Smooth muscle cell (in vitro differentiated cells): ENCODE measurements around the gene KCNIP3. TPM values are rescaled to one million over a fixed set of nuclear protein-coding genes. Genes with fewer than 3 reads are reported as not detected.

ENCODE experiments used
- DNase-seq: peaks from one replicate; lab custom pipeline; 2025; ENCODE audit not compliant: unreplicated experiment; lab: John Stamatoyannopoulos, UW
- H2AFZ ChIP-seq: fragments of 200-600 bp; sonication (generic); 2 replicates; pipeline ENCODE4 v1.6.0; 2016; ENCODE audit warnings: antibody characterized with exemption, low read depth, mild to moderate bottlenecking
- H3F3A ChIP-seq: fragments of 200-600 bp; sonication (generic); 2 replicates; pipeline ENCODE4 v1.6.0; 2017; ENCODE audit warnings: antibody characterized with exemption, low read depth
- H3K27ac ChIP-seq: fragments of 200-600 bp; sonication (generic); 2 replicates; pipeline ENCODE4 v1.5.1; 2016; ENCODE audit warnings: low read depth, mild to moderate bottlenecking
- H3K27me3 ChIP-seq: fragments of 200-600 bp; sonication (generic); 2 replicates; pipeline ENCODE4 v1.6.1; 2016; ENCODE audit warnings: low read depth, mild to moderate bottlenecking
- H3K36me3 ChIP-seq: fragments of 200-600 bp; sonication (generic); 2 replicates; pipeline ENCODE4 v1.5.1; 2016; ENCODE audit warnings: low read depth
- H3K4me1 ChIP-seq: fragments of 200-600 bp; sonication (generic); 2 replicates; pipeline ENCODE4 v1.5.1; 2016; ENCODE audit warnings: low read depth
- H3K4me2 ChIP-seq: fragments of 200-600 bp; sonication (generic); 2 replicates; pipeline ENCODE4 v1.6.0; 2016; ENCODE audit warnings: mild to moderate bottlenecking
- H3K4me3 ChIP-seq: fragments of 200-600 bp; sonication (generic); 2 replicates; pipeline ENCODE4 v1.5.1; 2016; ENCODE audit warnings: mild to moderate bottlenecking
- H3K79me2 ChIP-seq: fragments of 200-600 bp; sonication (generic); 2 replicates; pipeline ENCODE4 v1.6.0; 2016; ENCODE audit warnings: low read depth, mild to moderate bottlenecking
- H3K9ac ChIP-seq: fragments of 200-600 bp; sonication (generic); 2 replicates; pipeline ENCODE4 v1.6.0; 2016; ENCODE audit warnings: low read depth
- H3K9me3 ChIP-seq: fragments of 200-600 bp; sonication (generic); replicated peaks from 2 replicates; pipeline ENCODE4 v1.5.1; 2016; ENCODE audit warnings: low read depth
- H4K20me1 ChIP-seq: fragments of 200-600 bp; sonication (generic); 2 replicates; pipeline ENCODE4 v1.6.0; 2016; ENCODE audit warnings: low read depth
- WGBS: methylation state at CpG from one replicate; pipeline ENCODE4 v1.1.7; 2016; ENCODE audit warnings: low lambda C conversion rate; 5-methylcytosine and 5-hydroxymethylcytosine counted together
- polyA plus RNA-seq: library from polyadenylated mRNA; unstranded; fragments of >200 nt; fragmentation: Nextera tagmentation; extraction: Ambion mirVana; gene quantifications from 2 replicates; pipeline ENCODE4 v1.2.1, GENCODE V29; 2016
- total RNA-seq: library from RNA; depleted of rRNA; stranded (reverse); fragments of >200 nt; gene quantifications from 2 replicates; pipeline ENCODE4 v1.2.3, GENCODE V29; 2014
- TF ChIP-seq, protein P1 (sequence below): fragments of 200-600 bp; sonication (generic); IDR thresholded peaks from 2 replicates; pipeline ENCODE4 v1.5.1; 2017; ENCODE audit warnings: borderline replicate concordance, mild to moderate bottlenecking, antibody characterized with exemption; ENCODE audit not compliant: insufficient read depth, poor library complexity, severe bottlenecking

Gene KCNIP3
- total and polyA plus RNA-seq, 2 experiments from 2014 or later, result 1.1 to 7.6 TPM

DNA sequence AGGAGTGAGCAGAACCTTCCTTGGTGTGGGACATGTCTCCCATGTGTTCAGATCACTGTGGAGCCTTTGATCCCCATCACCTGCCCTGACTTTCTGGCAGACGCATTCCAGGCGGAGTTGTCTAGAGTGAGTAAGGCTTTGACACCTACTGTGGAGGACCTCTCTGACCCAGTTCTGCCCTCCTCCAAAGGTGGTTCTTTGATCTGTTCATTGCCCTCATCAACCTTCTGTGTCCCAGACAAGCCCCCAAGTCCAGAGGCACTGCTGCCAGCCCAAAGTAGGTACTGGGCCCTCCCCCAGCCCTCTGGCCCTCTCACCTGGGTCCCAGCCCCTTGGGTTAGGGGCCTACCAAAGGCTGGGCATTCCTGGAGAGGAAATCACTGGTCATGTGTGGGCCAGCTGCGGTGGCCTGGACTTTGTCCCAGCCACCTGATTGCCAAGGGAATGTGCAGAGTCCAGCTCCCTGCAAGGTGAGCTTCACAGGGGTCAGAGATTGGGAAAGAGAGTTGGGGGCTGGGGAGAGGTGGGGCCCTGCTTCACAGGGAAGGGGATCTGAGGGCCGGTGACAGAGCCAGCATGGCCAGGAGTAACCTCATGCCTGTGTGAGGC, 93.2 kb downstream of the KCNIP3 start:
- no peak overlapping the region for H3K27ac ChIP-seq
- H4K20me1 ChIP-seq, result no peaks in the 10 kb centered on the region
- no peak overlapping the region for H3K4me2 ChIP-seq
- no peaks in the 10 kb centered on the region for H3K27me3 ChIP-seq
- no peaks in the 10 kb centered on the region for H3F3A ChIP-seq
- H3K9ac ChIP-seq, result no peak overlapping the region
- H3K36me3 ChIP-seq, result no peaks in the 10 kb centered on the region
- WGBS, result 88% methylated on average over 4 of the region's 4 CpGs
- no peaks in the 10 kb centered on the region for H3K79me2 ChIP-seq
- no peak overlapping the region for H3K4me3 ChIP-seq
- TF ChIP-seq, protein P1, sequence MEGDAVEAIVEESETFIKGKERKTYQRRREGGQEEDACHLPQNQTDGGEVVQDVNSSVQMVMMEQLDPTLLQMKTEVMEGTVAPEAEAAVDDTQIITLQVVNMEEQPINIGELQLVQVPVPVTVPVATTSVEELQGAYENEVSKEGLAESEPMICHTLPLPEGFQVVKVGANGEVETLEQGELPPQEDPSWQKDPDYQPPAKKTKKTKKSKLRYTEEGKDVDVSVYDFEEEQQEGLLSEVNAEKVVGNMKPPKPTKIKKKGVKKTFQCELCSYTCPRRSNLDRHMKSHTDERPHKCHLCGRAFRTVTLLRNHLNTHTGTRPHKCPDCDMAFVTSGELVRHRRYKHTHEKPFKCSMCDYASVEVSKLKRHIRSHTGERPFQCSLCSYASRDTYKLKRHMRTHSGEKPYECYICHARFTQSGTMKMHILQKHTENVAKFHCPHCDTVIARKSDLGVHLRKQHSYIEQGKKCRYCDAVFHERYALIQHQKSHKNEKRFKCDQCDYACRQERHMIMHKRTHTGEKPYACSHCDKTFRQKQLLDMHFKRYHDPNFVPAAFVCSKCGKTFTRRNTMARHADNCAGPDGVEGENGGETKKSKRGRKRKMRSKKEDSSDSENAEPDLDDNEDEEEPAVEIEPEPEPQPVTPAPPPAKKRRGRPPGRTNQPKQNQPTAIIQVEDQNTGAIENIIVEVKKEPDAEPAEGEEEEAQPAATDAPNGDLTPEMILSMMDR, result no peak
- H3K4me1 ChIP-seq, result no peaks in the 10 kb centered on the region
- no peak overlapping the region for H2AFZ ChIP-seq
- no peaks in the 10 kb centered on the region for H3K9me3 ChIP-seq
- DNase-seq, result no peak

- TF ChIP-seq, protein P1, result no peak
- WGBS, result 94% methylated on average over 11 of the region's 11 CpGs
- Histone ChIP-seq H3K79me2 (no peaks in the 10 kb centered on the region), H3F3A (no peaks in the 10 kb centered on the region), H3K27ac (no peak overlapping the region), H2AFZ (no peak overlapping the region), H3K4me2 (no peak overlapping the region), H3K4me3 (no peak overlapping the region), H3K9ac (no peak overlapping the region), H4K20me1 (no peaks in the 10 kb centered on the region), H3K36me3 (no peaks in the 10 kb centered on the region), H3K4me1 (no peaks in the 10 kb centered on the region), H3K9me3 (no peaks in the 10 kb centered on the region), H3K27me3 (no peaks in the 10 kb centered on the region)
- DNase-seq, result no peak
Observed at GRCh38 chr2:95390881-95391321, 93.8 kb downstream of the KCNIP3 start.

DNA sequence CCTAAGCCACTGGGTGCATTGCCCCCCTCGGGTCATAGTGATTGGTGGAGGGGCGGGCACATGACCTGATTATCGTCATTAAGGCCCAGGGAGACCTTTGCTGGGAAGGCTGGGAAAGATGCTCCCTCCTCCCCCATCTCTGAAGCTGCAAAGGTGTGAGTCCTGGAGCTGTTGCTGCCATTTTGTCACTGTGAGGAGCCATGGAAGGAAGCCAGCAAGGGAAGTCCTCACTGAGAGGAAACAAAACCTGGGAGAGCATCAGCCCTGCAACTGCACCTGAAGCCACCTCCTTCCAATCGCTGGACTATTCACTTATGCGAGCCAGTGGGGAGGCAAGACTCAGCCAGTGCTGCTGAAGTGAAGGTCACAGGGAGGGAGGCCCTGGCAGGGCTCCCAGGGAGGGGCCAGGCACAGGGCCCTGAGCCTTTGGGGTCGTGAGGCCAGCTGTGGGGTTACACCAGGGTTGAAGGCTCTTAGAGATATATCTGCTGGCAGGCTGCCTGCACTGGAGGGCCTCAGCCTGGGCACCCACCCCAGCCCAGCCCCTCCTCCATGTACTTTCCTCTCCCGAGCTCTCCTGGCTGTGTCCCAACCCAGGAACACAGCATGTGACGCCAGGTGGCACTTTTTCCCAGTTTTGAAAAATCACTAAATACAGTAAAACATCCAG, 94.6 kb downstream of the KCNIP3 start:
- no peaks in the 10 kb centered on the region for H3K79me2 ChIP-seq
- H3K4me2 ChIP-seq, result no peak overlapping the region
- DNase-seq, result no peak
- H4K20me1 ChIP-seq, result no peaks in the 10 kb centered on the region
- no peaks in the 10 kb centered on the region for H3K27me3 ChIP-seq
- WGBS, result 71% methylated on average over 8 of the region's 8 CpGs
- TF ChIP-seq, protein P1, result no peak
- no peak overlapping the region for H2AFZ ChIP-seq
- H3K4me1 ChIP-seq, result no peaks in the 10 kb centered on the region
- no peak overlapping the region for H3K9ac ChIP-seq
- H3K27ac ChIP-seq, result no peak overlapping the region
- H3F3A ChIP-seq, result no peaks in the 10 kb centered on the region
- no peaks in the 10 kb centered on the region for H3K9me3 ChIP-seq
- no peaks in the 10 kb centered on the region for H3K36me3 ChIP-seq
- no peak overlapping the region for H3K4me3 ChIP-seq
